Fibroblast of skin of scalp (primary cell): ENCODE data around the gene MYH9.

Experiments used
- DNase-seq: peaks from one replicate; pipeline ENCODE4 v3.0.0-alpha.2; 2013

MYH9 gene

DNA sequence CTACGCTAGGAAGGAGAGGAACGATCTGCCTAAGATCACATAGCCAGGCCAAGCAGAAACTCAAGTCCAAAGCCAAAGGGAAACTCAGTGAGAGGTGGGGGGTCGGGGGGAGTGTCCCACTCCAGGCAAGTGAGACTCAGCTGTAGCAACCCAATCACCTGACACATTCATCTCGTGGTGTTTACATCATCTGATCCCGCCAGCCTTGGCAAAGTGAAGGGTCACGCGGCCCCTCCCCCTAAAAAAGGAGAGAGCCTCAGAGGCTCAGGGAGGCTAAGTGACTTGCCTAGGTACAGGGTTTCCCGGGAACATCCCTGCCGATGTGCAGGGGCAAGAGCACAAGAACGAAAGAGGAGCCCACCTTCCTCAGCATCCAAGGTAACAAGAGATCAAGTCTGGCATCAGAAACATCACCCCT is 21.5 kb downstream of the MYH9 start:
- no peak for DNase-seq

DNA sequence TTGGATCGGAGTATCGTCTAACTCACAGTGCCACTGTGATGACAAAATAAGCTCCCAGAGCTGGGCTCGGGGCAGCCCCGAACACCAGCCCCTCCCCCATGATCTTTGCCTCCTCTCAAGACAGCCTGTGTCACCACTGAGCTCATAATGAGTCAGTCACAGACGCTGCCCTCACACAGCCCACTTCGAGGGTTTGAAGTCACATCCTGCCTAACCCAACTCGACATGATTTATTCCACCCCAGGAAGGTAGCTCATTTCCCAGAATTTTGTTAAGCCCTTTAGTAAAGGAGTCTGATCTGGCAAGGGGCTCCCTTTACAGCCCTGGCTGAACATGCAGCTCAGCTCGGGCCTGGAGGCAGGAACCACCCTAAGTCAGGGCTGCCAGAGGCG is 22.8 kb downstream of the MYH9 start:
- DNase-seq, result peak; percentile 90

- no peak for DNase-seq
These were observed 23.3 kb downstream of the MYH9 start for GRCh38 chr22:36364255-36365019.

GRCh38 chr22:36363349-36363981 is 24.3 kb downstream of the MYH9 start:
- no peak for DNase-seq

- no peak for DNase-seq
These were observed 24.8 kb downstream of the MYH9 start for GRCh38 chr22:36362932-36363331.

DNA sequence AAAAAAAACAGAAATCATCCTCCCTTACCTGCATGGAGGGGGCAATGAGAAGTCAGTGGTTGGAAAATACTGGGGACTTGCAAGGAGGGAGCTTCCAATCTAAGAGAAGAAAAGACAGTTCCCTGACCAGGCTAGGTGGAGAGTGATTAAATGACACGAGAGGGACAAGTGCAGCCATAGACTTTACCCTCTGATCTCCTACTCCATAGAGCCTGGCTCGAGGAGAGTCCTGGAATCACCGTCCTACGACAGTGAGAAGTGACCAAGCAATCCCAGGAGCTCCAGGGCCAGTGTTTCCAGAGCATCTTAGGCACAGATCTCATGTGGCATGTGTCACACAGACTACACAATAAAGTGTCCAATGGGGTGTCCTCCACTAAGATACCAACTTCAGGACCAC is 25.7 kb downstream of the MYH9 start:
- no peak for DNase-seq

- DNase-seq, result no peak
These were observed 26.8 kb downstream of the MYH9 start for GRCh38 chr22:36360871-36361383.

DNA sequence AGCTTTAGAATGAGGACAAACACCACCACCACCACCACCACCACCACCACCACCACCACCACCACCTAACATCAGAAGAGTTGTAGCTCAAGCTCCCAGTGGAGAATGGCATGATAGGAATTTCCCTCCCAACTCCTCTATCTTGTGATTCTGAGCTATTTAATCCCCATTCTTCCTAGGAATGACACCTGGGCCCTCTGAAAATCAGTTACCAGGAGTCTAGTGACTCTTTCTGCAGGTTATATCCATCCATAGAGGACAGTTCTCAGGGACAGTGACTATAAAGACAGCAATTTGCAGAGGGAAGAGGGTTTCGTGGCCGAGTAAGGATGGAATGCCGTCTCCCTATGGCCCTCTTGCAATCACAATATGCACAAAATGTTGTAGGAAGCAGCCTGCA is 27.8 kb downstream of the MYH9 start:
- no peak for DNase-seq

- DNase-seq, result no peak
These were observed 28.2 kb downstream of the MYH9 start for GRCh38 chr22:36359470-36359996.

DNA sequence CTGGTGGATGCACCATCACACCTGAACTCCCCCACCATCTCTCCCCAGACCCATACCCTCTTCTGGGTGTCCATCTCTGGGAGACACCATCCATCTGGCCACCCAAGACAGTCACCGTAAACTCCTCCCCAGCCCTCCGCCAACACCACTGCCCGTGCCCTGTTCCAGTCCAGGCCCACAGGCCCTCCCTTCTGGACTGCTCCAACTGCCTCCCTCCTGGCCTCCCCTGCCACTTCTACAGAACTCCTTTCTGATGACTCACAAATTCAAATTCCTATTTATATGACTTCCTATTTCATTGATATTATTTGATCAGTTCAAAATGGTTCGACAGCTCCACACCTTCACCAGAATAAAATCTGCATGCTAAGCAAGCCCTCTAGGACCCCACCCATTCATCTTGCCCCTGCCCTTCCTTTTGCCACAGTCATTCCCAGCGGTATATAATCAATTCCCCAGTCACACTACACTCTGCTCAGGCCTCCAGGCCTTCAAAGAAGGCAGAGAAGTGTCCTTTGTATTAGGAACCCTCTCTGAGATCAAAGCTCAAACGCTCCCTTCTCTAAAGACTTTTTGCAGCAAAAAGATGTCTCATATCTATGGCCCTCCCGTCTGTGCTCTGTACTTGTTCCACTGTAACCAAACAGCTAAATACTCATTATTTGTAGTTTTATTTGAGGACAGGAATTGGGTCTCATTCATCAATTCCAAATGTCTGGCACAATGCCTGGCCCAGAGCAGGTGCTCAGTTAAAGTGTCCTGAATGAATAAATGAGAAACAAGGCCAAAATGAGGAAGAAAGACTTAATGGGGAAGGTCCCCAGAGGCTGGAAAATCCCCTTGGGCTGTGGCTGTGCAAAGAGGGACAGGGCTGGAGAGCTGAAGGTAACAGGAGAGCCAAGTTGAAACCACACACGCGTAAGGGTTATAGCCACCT is 29.0 kb downstream of the MYH9 start:
- no peak for DNase-seq

GRCh38 chr22:36356708-36357624 is 30.8 kb downstream of the MYH9 start:
- DNase-seq, result no peak

- no peak for DNase-seq
These were observed 31.9 kb downstream of the MYH9 start for GRCh38 chr22:36355894-36356293.

DNA sequence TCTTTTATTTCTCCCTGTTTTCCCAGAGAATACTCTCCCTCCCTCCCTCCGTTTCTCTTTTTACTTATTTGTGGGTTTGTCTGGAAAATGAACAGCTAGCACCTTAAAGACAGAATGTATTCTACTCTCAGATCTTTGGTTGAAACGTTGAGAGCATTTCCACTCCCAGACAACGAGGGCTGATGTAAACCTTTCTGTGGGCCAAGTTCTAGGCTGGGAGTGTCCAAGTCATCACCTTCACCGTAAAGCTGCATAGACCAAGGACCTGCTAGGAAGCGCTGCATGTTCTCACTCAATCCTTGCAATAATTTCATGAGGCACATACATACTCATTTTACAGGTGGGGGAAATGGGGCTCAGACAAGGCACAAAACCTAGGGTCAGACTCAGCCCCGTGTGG is 32.4 kb downstream of the MYH9 start:
- no peak for DNase-seq

- DNase-seq, result no peak
These were observed 34.8 kb downstream of the MYH9 start for GRCh38 chr22:36352803-36353507.

- DNase-seq, result no peak
These were observed 35.6 kb downstream of the MYH9 start for GRCh38 chr22:36351921-36352802.

DNA sequence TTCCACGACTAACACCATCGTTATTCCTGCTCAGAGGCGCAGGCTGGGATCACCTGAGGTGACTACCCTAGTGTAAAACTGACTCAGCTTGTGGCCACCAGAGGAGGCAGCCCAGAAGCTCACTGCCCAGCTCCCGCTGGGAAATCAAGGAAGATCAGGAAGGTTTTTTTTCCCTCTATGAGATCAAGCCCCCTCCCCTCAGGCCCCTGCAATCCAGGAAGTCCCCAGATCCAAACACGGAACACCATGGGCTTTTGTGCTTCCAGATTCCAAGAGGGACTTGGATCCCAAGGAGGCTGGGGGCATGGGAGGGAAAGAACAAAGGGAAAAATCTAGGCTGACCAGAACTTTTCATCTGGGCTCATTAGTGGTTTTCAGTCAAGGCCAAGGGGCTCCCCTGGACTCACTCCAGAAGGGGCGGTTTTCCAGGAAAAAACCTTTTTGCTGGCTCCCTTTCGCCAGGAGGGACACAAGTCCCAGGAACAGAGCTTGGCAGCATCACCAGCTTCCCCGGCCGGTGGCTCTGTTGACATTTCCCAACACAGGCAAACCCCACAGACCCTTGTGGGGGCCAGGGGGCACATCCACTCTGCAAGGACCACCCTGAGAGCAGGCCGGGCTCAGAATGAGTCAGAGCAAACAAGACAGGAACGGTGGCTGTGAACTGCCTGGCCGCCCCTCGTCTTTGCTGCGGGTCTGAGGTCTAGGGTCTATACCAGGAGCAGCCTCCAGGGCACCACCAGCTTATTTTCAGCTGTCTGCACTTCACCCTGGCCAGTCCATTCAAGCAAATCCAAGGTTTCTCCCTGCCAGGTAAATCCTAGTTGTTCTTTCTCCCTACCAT is 36.8 kb downstream of the MYH9 start:
- DNase-seq, result no peak

DNA sequence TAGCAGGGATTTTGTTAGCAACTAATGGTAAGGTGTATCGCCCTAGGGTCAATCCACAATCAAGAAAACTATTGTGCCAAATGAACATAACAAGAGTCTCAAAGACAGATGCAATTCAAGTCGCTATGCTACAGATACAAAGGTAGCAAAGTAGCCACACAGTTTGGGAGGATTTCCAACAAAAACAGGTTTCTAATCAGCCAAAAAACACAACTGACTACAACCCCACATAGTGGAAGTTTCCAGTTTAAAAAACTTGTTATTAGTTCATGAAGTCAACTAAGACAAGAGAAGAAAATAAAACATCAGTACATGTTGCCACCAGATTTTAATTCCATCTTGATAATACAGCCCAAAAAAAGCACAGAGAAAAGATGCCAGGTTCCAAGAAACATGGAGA is 38.0 kb downstream of the MYH9 start:
- DNase-seq, result no peak

- DNase-seq, result no peak
These were observed 39.0 kb downstream of the MYH9 start for GRCh38 chr22:36348760-36349159.

GRCh38 chr22:36347094-36347493 is 40.7 kb downstream of the MYH9 start:
- DNase-seq, result no peak
